Glomerular endothelial cell (primary cell): ENCODE results near the gene SELPLG. TPM values are rescaled to one million over a fixed set of nuclear protein-coding genes. Genes with fewer than 3 reads are reported as not detected.
"Not testable (repeated sequence)": the region's sequence is repeated elsewhere in the genome, so short reads cannot be mapped to it uniquely, and the experiment has no call there.

Experiments used
- DNase-seq: peaks from one replicate; pipeline ENCODE4 v3.0.0-alpha.2; 2011; ENCODE audit warnings: low read depth, low spot score; ENCODE audit errors: extremely low read depth
- total RNA-seq: library from RNA; depleted of rRNA; stranded (reverse); fragments of >200 nt; gene quantifications from 2 replicates; pipeline ENCODE4 v1.2.3, GENCODE V29; 2015

SELPLG gene
- total RNA-seq, 1 donor from 2014 or later = 0.58 TPM

GRCh38 chr12:108657130-108657745 lies 23.5 kb upstream of the SELPLG start:
- no peak for DNase-seq

- not testable (repeated sequence) for DNase-seq
These were observed 22.6 kb upstream of the SELPLG start for GRCh38 chr12:108656247-108656646.

DNA sequence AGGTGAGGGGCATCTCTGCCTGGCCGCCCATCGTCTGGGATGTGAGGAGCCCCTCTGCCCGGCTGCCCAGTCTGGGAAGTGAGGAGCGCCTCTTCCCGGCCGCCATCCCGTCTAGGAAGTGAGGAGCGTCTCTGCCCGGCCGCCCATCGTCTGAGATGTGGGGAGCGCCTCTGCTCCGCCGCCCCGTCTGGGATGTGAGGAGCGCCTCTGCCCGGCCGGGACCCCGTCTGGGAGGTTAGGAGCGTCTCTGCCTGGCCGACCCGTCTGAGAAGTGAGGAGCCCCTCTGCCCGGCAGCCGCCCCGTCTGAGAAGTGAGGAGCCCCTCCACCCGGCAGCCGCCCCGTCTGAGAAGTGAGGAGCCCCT lies 22.1 kb upstream of the SELPLG start:
- not testable (repeated sequence) for DNase-seq

GRCh38 chr12:108654622-108655021 lies 20.9 kb upstream of the SELPLG start:
- DNase-seq = not testable (repeated sequence)

GRCh38 chr12:108653922-108654321 lies 20.2 kb upstream of the SELPLG start:
- no peak for DNase-seq

DNA sequence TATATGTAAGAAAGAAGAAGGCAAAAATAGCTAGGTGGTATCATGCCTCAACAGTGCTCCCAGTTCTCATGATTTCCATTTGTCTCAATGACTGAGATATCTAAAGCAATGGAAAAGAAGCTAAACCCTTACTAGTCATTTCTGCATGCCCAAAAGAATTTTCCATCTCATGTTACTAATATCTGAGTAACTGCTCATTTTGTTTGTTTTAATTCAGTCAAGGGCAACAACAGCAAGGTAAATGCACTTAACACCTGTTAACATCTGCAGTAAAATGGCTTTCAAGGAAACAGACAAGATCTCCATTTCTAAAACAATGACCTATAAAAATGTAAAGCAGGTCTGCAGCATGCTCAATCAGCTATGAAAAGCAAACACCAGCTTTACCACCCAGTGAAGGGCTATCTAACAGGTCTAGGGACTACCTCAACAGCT lies 19.4 kb upstream of the SELPLG start:
- no peak for DNase-seq

- DNase-seq = no peak
These were observed 16.4 kb upstream of the SELPLG start for GRCh38 chr12:108650083-108650482.

DNA sequence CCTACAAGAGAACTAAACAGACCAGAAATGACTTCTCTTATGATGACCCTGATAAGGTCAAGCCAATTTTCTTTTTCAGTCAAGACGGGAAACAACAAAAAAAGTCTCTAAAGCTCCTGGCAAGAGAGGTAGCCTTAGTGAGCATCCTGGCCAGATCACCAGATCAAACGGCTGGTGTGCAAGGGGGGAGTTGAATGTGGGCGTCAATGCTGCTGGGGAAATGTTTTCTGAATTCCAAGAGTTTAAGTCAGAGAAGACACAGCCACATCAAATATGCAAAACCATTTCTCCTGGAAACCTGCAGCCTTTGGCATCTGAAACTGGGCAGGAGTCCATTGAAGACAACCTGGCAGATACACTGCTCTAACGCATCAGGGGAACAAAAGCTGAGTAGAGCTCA lies 16.0 kb upstream of the SELPLG start:
- no peak for DNase-seq

GRCh38 chr12:108649126-108649525 lies 15.4 kb upstream of the SELPLG start:
- DNase-seq = no peak

- no peak for DNase-seq
These were observed 14.7 kb upstream of the SELPLG start for GRCh38 chr12:108648371-108648770.

GRCh38 chr12:108647585-108648287 lies 14.0 kb upstream of the SELPLG start:
- no peak for DNase-seq

DNA sequence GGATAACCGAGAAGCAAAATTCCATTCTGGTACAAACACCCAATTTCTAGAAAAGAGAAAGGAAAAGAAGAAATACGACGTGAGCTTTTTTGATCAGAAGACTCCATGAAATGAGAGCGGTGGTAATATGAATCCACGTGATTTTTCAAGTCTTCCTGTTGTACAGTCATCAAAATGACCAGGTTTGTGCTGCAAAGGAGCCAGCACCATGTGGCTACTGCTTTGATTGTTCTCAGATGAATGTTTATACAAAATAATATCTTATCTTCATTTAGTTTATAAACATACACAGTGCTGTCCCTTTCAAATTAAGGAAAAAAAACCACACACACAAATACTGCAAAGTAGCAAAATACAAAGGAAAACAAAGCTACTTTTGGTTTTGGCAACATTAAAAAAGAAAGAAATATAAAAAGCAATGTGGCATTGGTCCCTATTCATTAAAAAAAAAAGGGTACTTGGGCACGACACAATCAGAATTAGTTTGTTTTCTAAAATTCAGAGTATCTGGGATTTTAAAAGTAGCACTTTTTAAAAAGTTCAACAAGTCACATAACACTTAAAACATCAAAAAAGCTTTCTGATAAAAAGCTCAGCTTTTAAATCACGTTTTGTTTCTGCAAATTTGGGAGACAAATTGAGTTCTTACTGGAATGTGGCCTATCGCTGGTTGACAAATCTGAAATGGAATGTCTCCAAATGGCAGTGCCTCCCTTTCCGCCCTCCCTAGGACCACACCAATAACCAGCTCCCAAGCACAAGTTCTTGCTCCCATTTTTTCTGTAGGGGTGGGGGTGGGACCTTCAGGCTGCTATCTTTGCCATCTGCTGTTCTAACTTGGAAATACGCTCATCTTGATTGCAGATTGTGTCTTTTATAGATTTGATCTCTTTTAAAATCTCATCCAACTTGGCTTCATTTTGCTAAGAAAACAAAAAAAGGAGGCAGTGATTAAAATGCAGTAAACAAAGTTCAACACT lies 13.2 kb upstream of the SELPLG start:
- no peak for DNase-seq

DNA sequence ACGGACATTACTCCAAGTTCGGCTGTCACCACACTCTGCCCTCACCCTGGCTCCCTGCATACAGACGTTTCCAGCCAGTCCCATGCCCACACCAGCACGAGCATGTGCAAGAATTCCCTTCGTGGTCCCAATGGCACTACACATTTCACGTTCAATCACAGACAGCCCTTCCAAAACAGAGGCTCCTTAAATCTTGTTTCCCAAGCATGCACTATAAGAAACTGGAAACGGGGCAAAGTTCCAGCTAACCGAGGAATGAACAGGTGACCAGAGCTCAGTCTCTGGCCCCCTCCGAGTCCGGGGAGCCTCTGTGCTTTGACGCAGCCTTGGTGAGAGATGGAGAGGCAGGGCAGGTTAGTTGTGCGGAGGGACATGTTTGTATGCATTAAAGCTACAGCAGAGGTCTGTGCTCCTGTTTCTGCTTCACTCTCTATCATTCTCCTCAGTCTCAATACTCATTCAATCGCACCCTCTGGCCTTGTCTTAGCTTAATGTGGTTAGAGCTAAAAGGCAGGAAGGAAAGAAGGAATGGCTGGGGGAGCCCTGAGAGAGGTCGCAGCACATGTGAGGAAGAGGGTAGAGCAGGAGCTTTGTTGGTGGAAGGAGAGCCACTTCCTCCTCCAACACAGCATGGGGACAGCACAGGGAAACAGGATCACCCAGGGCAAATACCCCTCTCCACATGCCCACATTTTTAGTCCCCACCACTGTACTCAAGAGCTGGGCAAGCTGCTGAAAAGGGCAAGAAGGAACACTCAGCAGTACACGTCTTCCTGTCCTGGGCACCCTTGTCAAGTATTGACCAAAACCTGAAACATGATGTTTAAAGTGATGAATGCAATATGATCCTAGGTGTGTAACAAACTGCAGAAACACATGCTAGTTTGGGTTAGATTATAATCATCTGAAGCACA lies 12.2 kb upstream of the SELPLG start:
- DNase-seq = no peak

GRCh38 chr12:108644811-108645120 lies 11.1 kb upstream of the SELPLG start:
- no peak for DNase-seq

DNA sequence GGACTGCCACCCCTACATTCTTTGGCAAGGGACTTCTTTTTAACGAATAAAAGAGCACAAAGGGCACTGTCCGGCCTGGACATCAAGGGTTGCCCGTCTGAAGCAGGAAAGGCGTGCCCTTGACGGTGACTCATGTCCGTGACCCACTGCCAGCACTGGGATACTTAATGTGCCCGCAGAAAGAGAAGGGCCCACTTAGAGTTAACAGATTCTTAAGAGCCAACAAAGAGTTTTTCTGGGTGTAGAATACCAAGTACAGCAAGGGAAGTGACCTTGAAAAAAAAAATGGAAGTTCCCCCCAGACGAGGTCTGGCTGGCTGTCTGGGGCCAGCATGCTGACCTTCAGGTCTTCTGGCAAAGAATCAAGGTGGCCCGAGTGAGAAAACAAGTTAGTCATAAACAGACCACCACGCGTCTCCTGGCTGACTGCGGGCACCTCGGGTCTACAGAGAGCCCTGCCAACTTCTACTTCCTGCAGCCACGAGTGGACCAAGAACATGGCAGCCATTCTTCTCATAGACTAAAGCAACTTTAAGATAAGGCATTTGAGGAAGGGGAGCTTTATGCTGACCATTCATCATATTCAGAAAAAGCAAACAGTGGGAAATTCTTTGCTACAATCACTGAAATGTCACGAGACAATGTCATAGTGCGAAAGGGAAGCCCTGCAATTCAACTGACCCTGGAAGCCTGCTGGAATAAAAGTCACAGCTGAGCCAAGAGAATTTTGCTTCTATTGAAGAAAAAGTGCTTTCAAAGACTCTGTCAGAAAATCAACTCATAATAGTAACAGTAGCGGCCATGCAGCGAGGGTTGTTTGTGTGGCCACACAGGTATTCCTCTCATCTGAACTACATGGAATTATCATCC lies 10.5 kb upstream of the SELPLG start:
- peak; percentile 55 for DNase-seq

- DNase-seq = no peak
These were observed 9.4 kb upstream of the SELPLG start for GRCh38 chr12:108642899-108643654.

- DNase-seq = no peak
These were observed 8.7 kb upstream of the SELPLG start for GRCh38 chr12:108642269-108642870.

DNA sequence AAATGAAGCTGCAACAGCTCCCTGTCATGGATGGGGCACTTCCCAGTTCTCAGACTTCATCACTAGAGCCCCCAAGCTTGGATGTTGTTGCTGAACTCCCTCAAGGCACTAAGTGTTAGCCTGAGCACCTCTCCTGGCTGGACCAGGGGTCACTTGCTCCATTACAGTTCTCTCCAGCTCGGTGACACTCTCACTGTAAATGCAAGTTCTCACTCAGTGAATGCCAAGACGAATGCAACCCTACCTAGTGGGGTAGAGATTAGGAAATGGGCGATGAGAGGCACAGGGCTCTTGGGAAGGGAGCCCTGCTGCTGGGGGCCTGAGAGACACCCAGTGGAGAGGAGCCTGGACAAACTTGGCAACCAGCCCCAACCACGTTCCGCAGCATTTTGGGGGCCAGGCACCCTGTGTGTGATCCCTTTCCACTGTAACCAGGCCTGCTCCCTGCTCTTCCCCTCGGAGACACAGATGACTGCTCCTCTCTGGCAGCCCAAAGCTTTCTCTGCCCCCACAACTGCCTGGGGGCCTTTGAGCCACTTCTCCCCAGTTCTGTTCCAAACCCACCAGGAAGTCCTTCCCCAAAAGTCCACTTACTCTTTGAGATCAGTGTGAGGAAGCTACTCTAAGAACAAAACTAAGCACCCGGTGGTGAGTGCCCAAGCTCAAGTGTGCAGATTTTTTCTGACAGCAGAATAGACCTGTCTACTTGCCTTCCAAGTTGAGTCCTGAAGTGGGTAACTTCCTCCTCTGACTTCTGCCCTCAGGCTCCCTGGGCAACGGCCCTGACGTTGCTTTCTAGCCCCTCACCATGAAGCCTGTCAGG lies 8.0 kb upstream of the SELPLG start:
- no peak for DNase-seq
